GM03348 (cell line): ENCODE results near the gene MUSTN1.

Experiments
- DNase-seq: peaks from one replicate; pipeline ENCODE4 v3.0.0; 2012; ENCODE audit warnings: low spot score

Gene MUSTN1

DNA sequence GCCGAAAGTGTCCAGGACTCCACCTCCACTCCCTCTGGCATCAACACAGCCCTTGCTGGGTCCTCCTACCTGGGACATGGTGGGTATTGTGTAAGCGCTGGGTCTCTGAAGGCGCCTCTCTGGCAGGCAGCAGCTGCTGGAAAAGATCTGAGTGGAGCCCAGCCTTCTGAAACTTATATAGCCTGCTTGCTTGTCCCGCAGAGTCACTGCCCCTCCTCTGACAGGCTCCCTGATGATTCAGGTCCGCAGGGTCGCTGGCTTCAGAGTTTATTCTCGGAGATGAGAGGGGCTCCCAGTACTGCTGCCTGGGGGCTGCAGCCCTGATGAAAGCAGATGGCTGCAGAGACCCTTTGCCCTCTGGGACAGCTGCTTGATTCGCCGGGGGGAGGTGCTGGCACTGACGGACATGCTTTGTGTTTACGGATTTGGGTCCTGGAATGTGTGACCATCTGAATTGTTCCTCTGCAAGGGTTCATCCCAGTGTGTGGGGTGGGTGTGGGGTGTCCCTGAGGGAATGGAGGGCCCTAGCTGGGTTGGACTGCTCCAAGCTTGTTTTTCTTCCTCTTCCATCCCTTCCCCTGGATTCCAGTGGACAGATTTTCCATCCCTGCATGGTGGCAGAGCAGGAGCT is at the start of gene MUSTN1:
MUSTN1 (minus strand) TSS at position 149 of the 631 bp plus-strand sequence; CDS start at position 78, 71 bp downstream.
- DNase-seq: no peak

GRCh38 chr3:52882377-52882776 is 47.6 kb upstream of the MUSTN1 start:
- no peak for DNase-seq

GRCh38 chr3:52881871-52882270 is 47.1 kb upstream of the MUSTN1 start:
- no peak for DNase-seq

- no peak for DNase-seq
Observed at GRCh38 chr3:52880474-52880873, 45.7 kb upstream of the MUSTN1 start.

- no peak for DNase-seq
Observed at GRCh38 chr3:52880047-52880446, 45.2 kb upstream of the MUSTN1 start.

DNA sequence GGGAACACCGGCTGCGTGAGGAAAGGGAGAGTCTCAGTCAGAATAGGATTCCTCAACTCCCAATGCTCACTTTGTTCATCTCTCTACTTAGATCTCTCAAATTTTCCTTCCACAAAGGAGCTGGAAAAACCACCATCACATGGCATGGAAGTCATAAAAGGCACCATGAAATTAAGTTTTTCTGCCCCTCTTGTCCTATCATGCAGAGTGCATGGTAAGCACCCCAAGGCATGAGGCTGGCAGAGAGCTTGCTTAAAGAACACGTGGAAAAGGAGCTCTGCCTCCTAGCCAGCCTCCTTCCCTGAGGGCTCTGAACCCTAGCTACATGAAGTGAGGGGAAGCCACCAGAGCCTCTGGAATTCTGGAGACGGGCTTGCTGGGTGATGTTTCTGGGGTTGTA is 44.8 kb upstream of the MUSTN1 start:
- no peak for DNase-seq

DNA sequence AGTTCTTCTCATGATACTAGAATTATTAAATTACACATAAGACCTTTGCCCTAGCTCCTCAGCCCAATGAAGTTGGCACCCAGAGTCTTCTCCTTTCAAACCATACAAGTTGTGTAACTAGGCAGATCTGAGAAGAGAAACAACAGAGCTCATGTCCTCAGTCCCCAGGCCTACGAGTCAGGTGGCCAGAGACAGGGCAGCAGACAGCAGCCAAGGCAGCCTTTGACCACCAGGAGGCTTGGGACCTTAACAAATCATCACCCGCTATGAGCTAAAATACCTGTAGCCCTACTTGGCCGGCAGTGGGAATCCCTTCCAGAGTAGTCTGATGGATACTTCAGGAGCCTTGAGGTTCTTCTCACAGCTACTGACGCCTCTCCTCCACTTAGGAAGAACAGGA is 44.3 kb upstream of the MUSTN1 start:
- no peak for DNase-seq

- DNase-seq: no peak
Observed at GRCh38 chr3:52877085-52877484, 42.3 kb upstream of the MUSTN1 start.

GRCh38 chr3:52874864-52875587 is 40.2 kb upstream of the MUSTN1 start:
- DNase-seq: no peak

- DNase-seq: no peak
Observed at GRCh38 chr3:52874160-52874701, 39.4 kb upstream of the MUSTN1 start.

DNA sequence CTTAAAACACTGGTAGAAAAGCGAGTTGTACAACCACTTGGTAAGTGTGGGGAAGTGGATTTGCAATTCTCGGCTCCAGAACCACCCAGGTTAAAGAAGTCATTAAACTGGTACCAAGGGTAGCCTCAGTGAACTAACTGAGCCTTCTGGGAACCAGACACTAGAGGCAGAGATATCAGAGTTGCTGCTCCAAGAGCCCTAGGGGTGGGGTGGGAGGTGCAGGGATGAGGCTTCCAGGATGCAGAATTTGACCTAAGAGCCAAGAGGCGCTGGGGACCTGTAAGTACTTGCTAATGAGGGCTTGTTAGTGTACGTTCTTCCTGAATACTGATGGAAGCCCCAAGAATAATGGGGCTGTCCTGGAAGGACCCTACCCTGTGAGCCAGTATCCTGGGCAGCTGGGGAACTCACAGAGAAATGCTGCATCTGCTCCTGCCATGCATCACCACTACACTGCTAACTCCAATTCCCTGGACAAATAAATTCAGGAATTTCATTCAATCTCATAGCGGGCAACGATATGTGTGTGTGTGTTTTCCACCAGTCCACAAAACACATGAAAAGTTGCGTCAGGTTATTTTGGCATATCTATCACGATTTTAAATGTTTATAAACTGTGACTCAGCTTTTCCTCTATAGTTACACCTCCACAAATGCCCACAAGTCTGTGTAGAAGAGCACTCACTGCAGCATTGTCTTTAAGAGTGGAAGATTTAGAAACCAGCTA is 38.8 kb upstream of the MUSTN1 start:
- no peak for DNase-seq

DNA sequence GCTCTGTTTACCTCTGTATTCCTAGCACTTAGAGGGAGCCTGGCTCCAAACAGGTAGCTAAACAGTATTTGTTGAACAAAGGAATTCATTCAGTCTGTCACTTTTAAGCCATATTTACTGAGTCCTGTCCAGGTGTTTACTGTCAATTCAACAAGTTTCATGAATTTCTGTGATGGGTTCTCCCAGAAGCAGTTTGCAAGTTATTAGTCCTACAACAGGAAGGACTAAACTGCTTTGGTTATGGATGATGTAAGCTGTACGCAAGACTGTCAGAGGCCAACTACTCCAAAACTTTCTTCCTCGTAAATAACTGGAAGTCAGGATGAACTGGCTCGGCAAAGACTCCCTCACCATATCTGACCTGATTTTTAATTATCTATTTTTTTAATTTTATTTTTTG is 37.4 kb upstream of the MUSTN1 start:
- no peak for DNase-seq

GRCh38 chr3:52871761-52872160 is 36.9 kb upstream of the MUSTN1 start:
- DNase-seq: no peak

GRCh38 chr3:52870471-52870870 is 35.7 kb upstream of the MUSTN1 start:
- DNase-seq: no peak

GRCh38 chr3:52866427-52866826 is 31.6 kb upstream of the MUSTN1 start:
- DNase-seq: no peak

GRCh38 chr3:52865994-52866393 is 31.2 kb upstream of the MUSTN1 start:
- DNase-seq: no peak

DNA sequence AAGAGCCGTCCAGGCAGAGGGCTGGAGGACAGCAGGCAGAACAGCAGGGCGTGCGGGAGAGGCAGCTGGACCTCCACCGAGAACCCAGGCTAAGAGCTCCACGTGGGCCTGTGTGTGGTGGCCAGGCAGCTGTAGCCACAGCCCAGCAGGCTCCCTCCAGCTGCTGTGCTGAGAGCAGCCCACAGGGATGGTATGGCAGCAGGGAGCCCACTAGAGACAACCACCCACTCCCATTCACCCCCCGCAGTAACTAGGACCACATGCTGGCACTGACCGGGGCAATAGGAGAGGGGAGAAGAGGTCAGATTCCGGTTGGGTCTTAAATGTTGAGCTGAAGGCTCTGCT is 25.6 kb upstream of the MUSTN1 start:
- DNase-seq: no peak

- DNase-seq: no peak
Observed at GRCh38 chr3:52859686-52860423, 25.0 kb upstream of the MUSTN1 start.

DNA sequence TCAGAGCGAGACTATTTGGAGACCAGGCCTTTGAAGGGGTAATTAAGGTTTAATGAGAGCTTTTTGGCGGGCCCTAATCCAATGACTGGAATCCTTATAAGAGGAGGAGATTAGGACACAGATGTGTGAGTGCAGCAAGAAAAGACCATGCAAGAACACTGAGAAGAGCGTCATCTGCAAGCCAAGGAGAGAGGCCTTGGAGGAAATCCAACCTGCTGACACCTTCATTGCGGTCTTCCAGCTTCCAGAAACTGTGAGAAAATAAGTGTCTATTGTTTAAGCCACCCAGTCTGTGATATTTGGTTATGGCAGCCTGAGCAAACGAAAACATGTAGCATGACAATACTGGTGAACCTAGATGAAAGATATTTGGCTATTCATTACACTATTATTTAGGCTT is 23.0 kb upstream of the MUSTN1 start:
- DNase-seq: no peak

DNA sequence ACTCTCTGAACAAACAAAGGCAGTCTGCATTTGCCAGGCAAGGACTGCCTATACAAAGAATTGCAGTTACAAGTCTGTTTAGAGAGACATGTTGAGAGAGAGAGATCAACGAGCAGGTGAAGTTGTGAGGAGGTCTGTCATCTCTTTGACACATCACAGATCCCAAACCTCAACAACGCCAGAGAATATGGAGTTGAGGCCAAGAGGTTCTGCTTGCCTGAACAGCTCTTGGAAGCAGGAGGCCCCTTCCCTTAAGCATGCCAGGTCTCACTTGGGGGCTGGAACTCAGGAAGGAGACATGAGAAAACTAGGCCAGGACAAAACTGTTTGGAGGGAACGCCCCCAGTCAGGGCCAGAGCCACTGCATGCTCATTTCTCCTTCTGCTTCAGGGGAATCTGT is 22.3 kb upstream of the MUSTN1 start:
- no peak for DNase-seq

GRCh38 chr3:52856666-52857065 is 21.8 kb upstream of the MUSTN1 start:
- DNase-seq: no peak

DNA sequence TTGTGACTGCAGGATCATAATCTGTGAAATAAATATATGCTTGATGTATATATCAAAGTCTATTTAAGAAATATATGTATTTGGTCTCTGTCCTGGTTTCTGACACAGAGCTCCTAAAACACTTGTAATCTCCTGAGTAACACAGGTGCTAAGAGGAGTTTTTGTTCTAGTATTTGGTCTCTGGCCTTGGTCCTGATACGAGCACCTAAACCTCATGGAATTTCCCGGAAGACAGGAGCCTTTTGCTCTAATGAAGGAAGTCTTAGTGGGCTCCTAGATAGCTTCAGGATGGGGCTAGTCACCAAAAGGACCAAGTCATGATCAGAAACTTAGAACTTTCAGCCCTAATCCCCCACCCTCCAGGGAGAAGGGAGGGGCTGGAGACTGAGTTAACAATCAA is 19.2 kb upstream of the MUSTN1 start:
- no peak for DNase-seq
